ENCODE results near the gene BLNK.
"Not testable (repeated sequence)": the region's sequence is repeated elsewhere in the genome, so short reads cannot be mapped to it uniquely, and the experiment has no call there.

BLNK gene

DNA sequence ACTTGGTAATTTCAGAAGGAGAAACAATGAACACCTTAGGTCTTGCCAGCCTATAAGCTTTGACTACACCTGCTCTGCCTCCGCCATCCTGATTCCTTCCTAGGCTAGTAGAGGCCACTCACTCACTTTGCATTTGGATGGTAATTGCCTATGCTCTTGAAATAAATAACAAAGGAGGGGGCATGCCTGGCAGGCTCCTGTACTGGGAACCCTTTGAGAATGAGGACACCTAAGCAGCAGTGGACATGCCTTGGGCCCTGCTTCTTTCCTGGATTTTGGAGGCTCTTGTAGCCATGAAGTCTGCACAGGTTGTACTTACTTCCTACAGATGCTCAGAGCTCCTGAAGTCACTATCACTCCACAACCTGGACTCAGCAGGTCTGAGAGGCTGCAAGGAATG, 65.8 kb downstream of the BLNK start:
- intact Hi-C loops (cut with DNase I), result no loop called here
- no peak for DNase-seq

DNA sequence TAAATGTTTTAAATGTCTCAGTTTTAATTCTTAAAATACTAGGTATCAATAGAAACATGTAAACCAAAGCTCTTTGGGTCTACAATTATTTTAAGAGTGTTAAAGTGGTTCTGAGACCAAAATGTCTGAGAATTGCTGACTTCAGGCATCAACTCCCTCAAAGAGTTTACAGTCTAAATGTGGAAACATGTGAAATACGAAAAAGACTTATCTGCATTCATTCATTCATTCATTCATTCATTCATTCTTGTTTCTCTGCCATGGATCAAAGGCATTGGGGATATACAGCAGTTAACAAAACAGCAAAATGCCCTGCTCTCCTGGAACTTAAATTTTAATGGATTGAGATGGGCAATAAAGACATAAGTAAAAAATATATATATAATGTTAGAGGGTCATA, 69.8 kb downstream of the BLNK start:
- intact Hi-C loops (cut with DNase I), result no loop called here
- no peak for DNase-seq

DNA sequence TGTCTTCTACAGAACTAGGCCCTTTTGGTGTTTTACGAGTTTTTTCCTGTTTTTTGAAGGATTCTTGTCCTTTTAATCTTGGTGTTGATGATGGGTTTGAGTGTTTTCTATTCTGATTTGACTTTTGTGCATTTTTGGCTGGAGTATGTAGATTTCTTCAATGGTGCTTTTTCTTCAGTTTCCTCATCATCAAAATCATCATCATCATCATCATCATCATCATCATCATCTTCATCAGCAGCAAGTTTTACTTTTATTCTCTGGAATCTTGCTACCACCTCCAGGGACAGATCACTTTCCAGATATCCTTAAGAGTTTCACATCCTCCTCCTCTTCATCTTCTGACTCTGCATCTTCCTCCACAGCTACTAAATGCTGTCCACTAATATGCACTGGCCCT, 81.9 kb downstream of the BLNK start:
- DNase-seq; intact Hi-C loops (cut with DNase I): not testable (repeated sequence)

DNA sequence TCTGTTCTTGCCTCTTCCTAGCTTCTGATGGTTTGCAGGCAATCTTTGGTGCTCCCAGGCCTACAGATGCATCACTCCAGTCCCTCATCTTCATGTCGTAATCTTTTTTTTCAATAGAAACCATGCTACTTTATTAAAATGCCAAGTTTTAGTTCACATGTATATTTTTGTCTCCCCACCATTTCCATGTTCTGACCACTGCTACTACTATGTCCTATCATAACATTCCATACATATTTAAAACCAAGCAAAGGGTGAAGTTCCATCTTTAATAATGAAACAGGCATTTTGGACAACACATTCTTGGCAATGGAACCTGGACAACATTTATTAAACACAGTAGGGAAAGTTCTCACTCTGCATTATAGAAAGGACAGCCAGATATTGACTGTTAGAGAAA, 82.5 kb downstream of the BLNK start:
- intact Hi-C loops (cut with DNase I), result no loop called here
- DNase-seq, result no peak

DNA sequence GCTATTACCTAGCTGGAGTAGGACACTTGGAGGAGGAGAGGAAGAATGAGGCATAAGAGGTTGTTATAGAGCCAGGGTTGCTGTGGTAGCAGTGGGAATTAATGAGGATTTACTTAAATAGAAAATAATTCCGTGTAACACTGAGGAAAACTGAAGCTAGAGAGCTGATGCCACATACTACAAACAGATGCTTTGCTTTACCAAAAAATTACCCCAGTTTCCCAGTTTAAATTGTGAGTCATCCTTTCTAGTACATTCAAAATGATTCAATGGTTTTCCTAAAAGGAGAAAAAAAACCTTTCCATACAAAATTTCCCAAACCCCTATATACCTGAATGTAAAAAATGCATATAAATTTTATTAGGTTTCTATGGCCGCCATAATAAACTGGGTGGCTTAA, 82.9 kb downstream of the BLNK start:
- intact Hi-C loops (cut with DNase I), result no loop called here
- no peak for DNase-seq

DNA sequence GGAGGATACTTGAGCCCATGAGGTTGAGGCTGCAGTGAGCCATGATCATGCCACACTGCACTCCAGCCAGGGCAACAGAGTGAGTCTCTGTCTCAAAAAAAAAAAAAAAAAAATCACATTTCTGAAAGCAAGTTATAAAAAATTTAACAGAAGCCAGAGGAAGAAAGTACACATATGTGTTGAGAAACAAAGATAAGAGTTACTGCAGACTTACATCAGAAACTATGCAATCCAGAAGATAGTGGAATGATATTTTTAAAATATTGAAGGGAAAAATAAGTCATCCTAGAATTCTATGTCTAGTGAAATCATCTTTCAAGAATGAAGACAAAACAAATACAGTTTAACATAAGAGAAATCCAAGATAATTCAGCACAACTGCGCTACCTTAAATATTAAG, 94.4 kb downstream of the BLNK start:
- DNase-seq, result no peak
- intact Hi-C loops (cut with DNase I), result no loop called here

DNA sequence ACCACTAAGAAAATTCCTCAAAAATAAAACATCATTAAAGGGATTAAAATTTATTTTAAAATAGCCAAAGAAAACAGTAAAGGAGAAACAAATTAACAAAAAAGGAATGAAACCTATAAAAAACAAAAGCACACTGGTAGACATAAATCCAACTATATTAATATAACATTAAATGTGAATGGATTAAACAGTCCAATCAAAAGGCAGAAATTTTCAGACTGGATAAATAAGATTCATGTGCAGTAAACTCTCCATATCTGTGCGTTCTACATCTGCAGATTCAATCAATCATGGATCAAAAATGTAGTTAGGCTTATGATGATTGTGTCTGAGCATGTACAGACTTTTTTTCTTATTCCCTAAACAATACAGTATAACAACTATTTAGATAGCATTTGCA, 98.7 kb downstream of the BLNK start:
- no peak for DNase-seq

DNA sequence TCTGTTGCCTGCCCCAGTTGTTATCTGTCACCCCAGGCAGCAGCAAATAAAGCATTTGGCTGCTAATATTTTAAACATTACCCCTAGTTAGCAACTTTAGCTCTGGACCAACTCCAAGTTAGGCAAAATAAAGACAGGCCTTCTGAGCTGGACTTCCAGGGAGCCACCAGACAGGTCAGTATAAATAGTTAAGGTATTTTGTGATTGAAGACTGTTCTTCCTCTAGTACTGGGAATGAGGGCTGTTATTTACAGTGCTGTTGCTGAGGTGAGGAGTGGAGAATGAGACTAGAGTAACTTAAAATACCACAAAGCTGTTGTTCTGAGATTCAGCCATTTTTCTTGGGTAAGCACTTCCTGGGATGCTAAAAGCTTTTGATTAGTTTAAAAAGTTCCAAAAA, 101.1 kb downstream of the BLNK start:
- intact Hi-C loops (cut with DNase I), result no loop called here
- DNase-seq, result no peak

More for the DNA sequence above, 98.7 kb downstream of the BLNK start:
- intact Hi-C loops (cut with DNase I), result no loop called here

DNA sequence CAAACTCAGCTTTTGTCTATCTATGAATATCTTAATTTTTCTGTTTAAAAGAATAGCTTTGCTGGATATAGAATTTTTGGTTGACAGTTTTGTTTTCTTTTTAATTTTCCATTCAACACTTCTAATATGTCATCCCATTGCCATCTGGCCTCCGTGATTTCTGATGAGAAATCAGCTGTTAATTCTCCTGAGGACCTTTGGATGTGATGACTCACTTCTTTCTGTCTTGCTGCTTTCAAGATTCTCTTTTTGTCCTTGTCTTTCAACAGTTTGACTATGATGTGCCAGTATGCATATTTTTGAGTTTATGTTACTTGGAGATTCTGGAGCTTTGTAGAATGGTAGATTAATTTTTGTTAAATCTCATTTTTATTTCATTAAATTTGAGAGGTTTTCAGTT, 102.8 kb downstream of the BLNK start:
- DNase-seq, result no peak
- intact Hi-C loops (cut with DNase I), result no loop called here

DNA sequence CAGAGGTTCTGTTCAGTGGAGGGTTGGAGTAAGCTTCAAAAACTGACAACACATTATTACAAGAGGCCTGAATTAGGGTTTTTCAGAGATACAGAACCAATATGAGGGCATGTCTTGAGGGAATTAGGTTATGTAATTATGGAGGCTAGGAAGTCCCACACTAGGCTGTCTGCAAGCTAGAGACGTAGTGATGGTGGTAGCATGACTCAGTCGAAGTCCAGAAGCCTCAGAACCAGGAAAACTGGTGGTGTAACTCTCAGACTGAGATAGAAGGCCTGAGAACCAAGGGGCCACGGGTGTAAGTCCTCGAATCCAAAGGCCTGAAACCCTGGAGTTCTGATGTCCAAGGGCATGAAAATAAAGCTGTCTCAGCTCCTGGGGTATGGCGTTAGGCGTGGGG, 105.6 kb downstream of the BLNK start:
- no peak for DNase-seq
- intact Hi-C loops (cut with DNase I), result no loop called here

DNA sequence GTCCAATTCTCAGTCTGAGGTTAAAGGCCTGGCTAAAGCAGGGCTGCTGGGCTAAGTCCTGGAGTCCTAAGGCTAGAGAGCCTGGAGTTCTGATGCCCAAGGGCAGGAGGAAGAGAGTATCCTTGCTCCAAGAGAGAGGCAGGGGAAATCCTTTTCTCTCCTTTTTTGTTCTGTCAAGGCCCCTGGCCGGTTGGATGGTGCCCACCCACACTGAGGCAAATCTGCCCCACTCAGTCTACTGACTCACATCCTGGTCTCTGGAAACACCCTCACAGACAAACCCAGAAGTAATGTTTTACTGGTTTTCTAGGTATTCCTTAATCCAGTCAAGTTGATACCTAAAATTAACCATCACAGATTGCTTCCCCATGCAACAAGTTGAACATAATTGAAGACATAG, 118.3 kb downstream of the BLNK start:
- intact Hi-C loops (cut with DNase I), result no loop called here
- DNase-seq, result no peak

DNA sequence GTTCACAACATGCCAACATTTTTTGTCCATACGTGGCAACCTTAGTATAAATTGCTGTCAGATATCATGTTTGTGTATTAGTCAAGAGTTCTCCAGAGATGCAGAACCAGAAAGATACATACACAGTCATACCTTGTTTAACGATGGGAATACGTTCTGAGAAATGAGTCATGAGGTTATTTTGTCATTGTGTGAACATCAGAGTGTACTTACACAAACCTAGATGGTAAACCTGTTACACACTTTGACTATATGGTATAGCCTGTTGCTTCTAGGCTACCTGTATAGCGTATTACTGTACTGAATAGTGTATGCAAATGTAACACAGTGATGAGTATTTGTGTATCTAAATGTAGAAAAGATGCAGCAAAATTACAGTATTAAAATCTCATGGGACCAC, 118.9 kb downstream of the BLNK start:
- no peak for DNase-seq
- intact Hi-C loops (cut with DNase I), result no loop called here
